Adipocyte (in vitro differentiated cells): Measurements from ENCODE around the gene HIPK4.

Experiments
- DNase-seq: peaks from one replicate; pipeline ENCODE4 v3.0.0-alpha.2; 2015; ENCODE audit warnings: low read depth
- H3K27me3 ChIP-seq: replicated peaks from 2 replicates; pipeline ENCODE4 v1.7.0; 2013; ENCODE audit warnings: mild to moderate bottlenecking, low read length, moderate library complexity; ENCODE audit not compliant: control insufficient read depth, insufficient read depth
- H3K36me3 ChIP-seq: 2 replicates; pipeline ENCODE4 v1.7.0; 2013; ENCODE audit warnings: low read length, mild to moderate bottlenecking, moderate library complexity; ENCODE audit not compliant: control insufficient read depth, insufficient read depth, severe bottlenecking
- H3K4me1 ChIP-seq: 2 replicates; pipeline ENCODE4 v1.7.0; 2013; ENCODE audit warnings: mild to moderate bottlenecking, low read length, moderate library complexity; ENCODE audit not compliant: control insufficient read depth, insufficient read depth
- H3K4me3 ChIP-seq: 2 replicates; pipeline ENCODE4 v1.7.0; 2013; ENCODE audit warnings: mild to moderate bottlenecking, low read length, moderate library complexity
- H3K9ac ChIP-seq: 2 replicates; pipeline ENCODE4 v1.7.0; 2013; ENCODE audit warnings: mild to moderate bottlenecking, low read length, moderate library complexity
- H3K9me3 ChIP-seq: 2 replicates; pipeline ENCODE4 v1.7.0; 2013; ENCODE audit warnings: mild to moderate bottlenecking, low read length, moderate library complexity; ENCODE audit not compliant: control insufficient read depth

HIPK4 gene

GRCh38 chr19:40400559-40400958 lies 10.6 kb upstream of the HIPK4 start:
- H3K4me3 ChIP-seq = no peak overlapping the region
- peaks cover 17% of the 10 kb centered on the region for H3K4me1 ChIP-seq
- no peak for DNase-seq

GRCh38 chr19:40398417-40399131 lies 8.6 kb upstream of the HIPK4 start:
- no peaks in the 10 kb centered on the region for H3K27me3 ChIP-seq
- H3K4me1 ChIP-seq = peaks cover 9% of the 10 kb centered on the region
- DNase-seq = no peak
- H3K4me3 ChIP-seq = no peak overlapping the region
- H3K36me3 ChIP-seq = no peaks in the 10 kb centered on the region
- no peak overlapping the region for H3K9ac ChIP-seq
- no peaks in the 10 kb centered on the region for H3K9me3 ChIP-seq

More at GRCh38 chr19:40400559-40400958, 10.6 kb upstream of the HIPK4 start:
- H3K36me3 ChIP-seq = no peaks in the 10 kb centered on the region
- H3K9me3 ChIP-seq = no peaks in the 10 kb centered on the region
- H3K9ac ChIP-seq = no peak overlapping the region
- H3K27me3 ChIP-seq = no peaks in the 10 kb centered on the region

- Histone ChIP-seq H3K9me3 (no peaks in the 10 kb centered on the region), H3K4me3 (no peak overlapping the region), H3K27me3 (no peaks in the 10 kb centered on the region), H3K4me1 (peaks cover 5% of the 10 kb centered on the region), H3K36me3 (no peaks in the 10 kb centered on the region), H3K9ac (no peak overlapping the region)
- DNase-seq = no peak
Observed at GRCh38 chr19:40397568-40397906, 7.6 kb upstream of the HIPK4 start.

- Histone ChIP-seq H3K36me3 (no peaks in the 10 kb centered on the region), H3K4me3 (no peak overlapping the region), H3K27me3 (no peaks in the 10 kb centered on the region), H3K9ac (no peak overlapping the region), H3K9me3 (no peaks in the 10 kb centered on the region), H3K4me1 (peaks cover 5% of the 10 kb centered on the region)
- DNase-seq = no peak
Observed at GRCh38 chr19:40396886-40397567, 7.0 kb upstream of the HIPK4 start.

GRCh38 chr19:40395956-40396355 lies 6.0 kb upstream of the HIPK4 start:
- no peak for DNase-seq
- no peaks in the 10 kb centered on the region for H3K27me3 ChIP-seq
- H3K4me3 ChIP-seq = no peak overlapping the region
- H3K9ac ChIP-seq = no peak overlapping the region
- peaks cover 5% of the 10 kb centered on the region for H3K4me1 ChIP-seq
- no peaks in the 10 kb centered on the region for H3K36me3 ChIP-seq
- H3K9me3 ChIP-seq = no peaks in the 10 kb centered on the region

GRCh38 chr19:40394816-40395210 lies 4.8 kb upstream of the HIPK4 start:
- H3K4me3 ChIP-seq = no peak overlapping the region
- DNase-seq = no peak
- no peaks in the 10 kb centered on the region for H3K4me1 ChIP-seq
- H3K9ac ChIP-seq = no peak overlapping the region
- H3K36me3 ChIP-seq = no peaks in the 10 kb centered on the region
- H3K27me3 ChIP-seq = no peaks in the 10 kb centered on the region
- H3K9me3 ChIP-seq = no peaks in the 10 kb centered on the region

- Histone ChIP-seq H3K4me3 (no peak overlapping the region), H3K27me3 (no peaks in the 10 kb centered on the region), H3K4me1 (no peaks in the 10 kb centered on the region), H3K36me3 (no peaks in the 10 kb centered on the region), H3K9me3 (no peaks in the 10 kb centered on the region), H3K9ac (no peak overlapping the region)
- DNase-seq = no peak
Observed at GRCh38 chr19:40393894-40394815, 4.2 kb upstream of the HIPK4 start.

- no peak overlapping the region for H3K9ac ChIP-seq
Observed at GRCh38 chr19:40392894-40393517, 3.0 kb upstream of the HIPK4 start.

GRCh38 chr19:40392123-40392522 lies 2.1 kb upstream of the HIPK4 start:
- H3K27me3 ChIP-seq = no peaks in the 10 kb centered on the region
- no peaks in the 10 kb centered on the region for H3K9me3 ChIP-seq
- H3K4me3 ChIP-seq = no peak overlapping the region
- H3K9ac ChIP-seq = no peak overlapping the region
- no peak for DNase-seq
- H3K4me1 ChIP-seq = no peaks in the 10 kb centered on the region
- H3K36me3 ChIP-seq = no peaks in the 10 kb centered on the region

More at GRCh38 chr19:40392894-40393517, 3.0 kb upstream of the HIPK4 start:
- Histone ChIP-seq H3K4me1 (no peaks in the 10 kb centered on the region), H3K9me3 (no peaks in the 10 kb centered on the region), H3K4me3 (no peak overlapping the region), H3K36me3 (no peaks in the 10 kb centered on the region), H3K27me3 (no peaks in the 10 kb centered on the region)
- DNase-seq = no peak

- Histone ChIP-seq H3K9me3 (no peaks in the 10 kb centered on the region), H3K9ac (no peak overlapping the region), H3K36me3 (no peaks in the 10 kb centered on the region), H3K4me3 (no peak overlapping the region), H3K4me1 (no peaks in the 10 kb centered on the region), H3K27me3 (no peaks in the 10 kb centered on the region)
- no peak for DNase-seq
Observed at GRCh38 chr19:40389404-40390083, 437 bp downstream of the HIPK4 start.
